Ovary (tissue), 9 donors: ENCODE results near the gene RPS24. TPM values are rescaled to one million over a fixed set of nuclear protein-coding genes. Genes with fewer than 3 reads are reported as not detected.

Source experiments
- DNase-seq, 5 donors: peaks; one replicate each; pipeline ENCODE4 v3.0.0-alpha.2; 2019 to 2020
- H3K27ac ChIP-seq, 2 donors: fragments of 200-600 bp; one replicate each; pipeline versions ENCODE4 v1.5.1 to v1.8.0; 2019 to 2022
- H3K27me3 ChIP-seq: fragments of 200-600 bp; one replicate; pipeline ENCODE4 v1.8.0; 2022
- H3K36me3 ChIP-seq: fragments of 200-600 bp; sonication (generic); one replicate; pipeline ENCODE4 v1.5.1; 2019
- H3K4me1 ChIP-seq: one replicate; pipeline ENCODE4 v1.8.1; 2013; ENCODE audit warnings: mild to moderate bottlenecking, moderate library complexity; ENCODE audit not compliant: insufficient read depth
- H3K4me3 ChIP-seq: fragments of 200-600 bp; sonication (generic); one replicate; pipeline ENCODE4 v1.5.1; 2017
- H3K9me3 ChIP-seq, 2 donors: fragments of 200-600 bp in 1 of 2; sonication (generic) in 1 of 2; one replicate each; pipeline versions ENCODE4 v1.5.1 to v1.8.1; 2013 to 2019; ENCODE audit warnings: mild to moderate bottlenecking in 1 of 2, moderate library complexity in 1 of 2
- CTCF ChIP-seq, 3 donors: fragments of 450-650 bp in 2 of 3; fragments of 200-600 bp in 1 of 3; IDR thresholded peaks; one replicate each; pipeline versions ENCODE4 v1.5.1 to v1.8.0; 2016 to 2022; ENCODE audit warnings: antibody characterized with exemption in 3 of 3, mild to moderate bottlenecking in 1 of 3
- EP300 ChIP-seq: sonication (generic); formaldehyde crosslinking; IDR thresholded peaks from one replicate; pipeline ENCODE4 v1.6.1; 2017; ENCODE audit warnings: antibody characterized with exemption
- POLR2A ChIP-seq: fragments of 450-650 bp; IDR thresholded peaks from one replicate; pipeline ENCODE4 v1.6.1; 2017; ENCODE audit warnings: antibody characterized with exemption, mild to moderate bottlenecking, moderate library complexity
- WGBS, 3 donors: extraction: QIAGEN DNeasy Blood & Tissue Kit in 1 of 3; methylation state at CpG; one replicate each; pipeline versions ENCODE4 v1.1.5 to v1.1.7; 2013 to 2017; 5-methylcytosine and 5-hydroxymethylcytosine counted together
- intact Hi-C, 4 donors: fragments of 100-400 bp; cut with DNase I; formaldehyde crosslinking; loops; one replicate each; pipeline versions ENCODE4 v1.11.0 to v1.15.1; 2022 to 2023
- polyA plus RNA-seq, 2 donors: library from polyadenylated mRNA; stranded (reverse); fragments of 200-250 nt in 1 of 2; fragments of 350-450 nt in 1 of 2; fragmentation: Illumina TruSeq in 1 of 2; extraction: RNeasy Lipid Tissue Mini Kit (QIAGEN cat#74804) in 1 of 2; gene quantifications; one replicate each; pipeline ENCODE4 v1.2.3, GENCODE V29; 2013 to 2014
- total RNA-seq, 7 donors: library from RNA; depleted of rRNA in 2 of 7; stranded (reverse); fragments of >200 nt in 2 of 7; fragmentation: NEBNext Ultra II Directional in 3 of 7; extraction: Animal tissue kit (Norgen Biotek cat#: 25700) in 3 of 7; gene quantifications; one replicate each; pipeline versions ENCODE4 v1.1.0 to v1.2.4, GENCODE V29; 2016 to 2023
- donor health status: DM: no; HTN: no; CAD: no; lungs with moderate emphysema.
- donor health status: DM: no; HTN: no; CAD: no.
- donor health status: Bipolar disorder and iron deficiency.
- donor health status: DM: yes; HTN: yes; CAD: no.
- donor health status: DM: no; HTN: no; CAD: no.
- donor health status: DM: yes; HTN: yes; CAD: no.

Gene RPS24
- total and polyA plus RNA-seq, 9 donors: 2,773 to 9,785 (median 4,074) TPM

- H3K27me3 ChIP-seq: no peaks in the 10 kb centered on the region
- H3K4me1 ChIP-seq: no peaks in the 10 kb centered on the region
- WGBS, 3 donors: 75 to 87% (median 84%) methylated on average over 3 of the region's 3 CpGs
- H3K9me3 ChIP-seq: no peaks in the 10 kb centered on the region
- no peak for DNase-seq
- no peaks in the 10 kb centered on the region for H3K36me3 ChIP-seq
- intact Hi-C loops: no loop called here
- TF ChIP-seq CTCF (IDR thresholded peaks at IDR 0.05) (no peak), POLR2A (no peak), EP300 (no peak)
- no peak overlapping the region for H3K4me3 ChIP-seq
- no peak overlapping the region for H3K27ac ChIP-seq
Observed at GRCh38 chr10:78019264-78019663, 14.4 kb upstream of the RPS24 start.

GRCh38 chr10:78021201-78021600 lies 12.5 kb upstream of the RPS24 start:
- Histone ChIP-seq H3K4me3 (no peak overlapping the region), H3K9me3 (no peaks in the 10 kb centered on the region), H3K27ac (no peak overlapping the region), H3K4me1 (no peaks in the 10 kb centered on the region), H3K27me3 (no peaks in the 10 kb centered on the region), H3K36me3 (no peaks in the 10 kb centered on the region)
- intact Hi-C loops: no loop called here
- no peak for DNase-seq
- TF ChIP-seq POLR2A (no peak), CTCF (IDR thresholded peaks at IDR 0.05) (no peak), EP300 (no peak)
- WGBS, 3 donors: 77 to 82% (median 81%) methylated on average over 2 of the region's 2 CpGs

- Histone ChIP-seq H3K4me1 (peaks cover 5% of the 10 kb centered on the region), H3K9me3 (no peaks in the 10 kb centered on the region), H3K27ac (no peak overlapping the region), H3K27me3 (no peaks in the 10 kb centered on the region), H3K36me3 (no peaks in the 10 kb centered on the region), H3K4me3 (no peak overlapping the region)
- 95 to 97% (median 97%) methylated on average over 3 of the region's 3 CpGs for WGBS, 3 donors
- TF ChIP-seq EP300 (no peak), POLR2A (no peak), CTCF (IDR thresholded peaks at IDR 0.05) (no peak)
- intact Hi-C loops: no loop called here
- no peak for DNase-seq
Observed at GRCh38 chr10:78023741-78024140, 9.9 kb upstream of the RPS24 start.

GRCh38 chr10:78025685-78026364 lies 7.8 kb upstream of the RPS24 start:
- 87 to 90% (median 90%) methylated on average over 8 of the region's 8 CpGs for WGBS, 3 donors
- intact Hi-C loops: loop anchor here in 2 of 4 donors (5.0 kb wide), 2 partner anchors 179 to 184 kb away; no protein-coding TSS in a partner anchor
- no peak overlapping the region for H3K4me3 ChIP-seq
- H3K9me3 ChIP-seq: no peaks in the 10 kb centered on the region
- no peaks in the 10 kb centered on the region for H3K27me3 ChIP-seq
- no peaks in the 10 kb centered on the region for H3K36me3 ChIP-seq
- no peak overlapping the region for H3K27ac ChIP-seq
- TF ChIP-seq CTCF (IDR thresholded peaks at IDR 0.05): no peak
- TF ChIP-seq EP300: no peak
- TF ChIP-seq POLR2A: no peak
- DNase-seq: no peak
- peaks cover 5% of the 10 kb centered on the region for H3K4me1 ChIP-seq
